ENCODE data around the gene LAMTOR4.
"Not testable (repeated sequence)": the region's sequence is repeated elsewhere in the genome, so short reads cannot be mapped to it uniquely, and the experiment has no call there.

Gene LAMTOR4

GRCh38 chr7:100195222-100195621, 46.5 kb downstream of the LAMTOR4 start:
- peaks cover 8% of the 10 kb centered on the region for H3K4me1 Mint-ChIP-seq
- no peaks in the 10 kb centered on the region for H3K36me3 Mint-ChIP-seq (ENCODE audit: low read depth)
- no peaks in the 10 kb centered on the region for H3K9me3 Mint-ChIP-seq
- TF ChIP-seq, protein P1, sequence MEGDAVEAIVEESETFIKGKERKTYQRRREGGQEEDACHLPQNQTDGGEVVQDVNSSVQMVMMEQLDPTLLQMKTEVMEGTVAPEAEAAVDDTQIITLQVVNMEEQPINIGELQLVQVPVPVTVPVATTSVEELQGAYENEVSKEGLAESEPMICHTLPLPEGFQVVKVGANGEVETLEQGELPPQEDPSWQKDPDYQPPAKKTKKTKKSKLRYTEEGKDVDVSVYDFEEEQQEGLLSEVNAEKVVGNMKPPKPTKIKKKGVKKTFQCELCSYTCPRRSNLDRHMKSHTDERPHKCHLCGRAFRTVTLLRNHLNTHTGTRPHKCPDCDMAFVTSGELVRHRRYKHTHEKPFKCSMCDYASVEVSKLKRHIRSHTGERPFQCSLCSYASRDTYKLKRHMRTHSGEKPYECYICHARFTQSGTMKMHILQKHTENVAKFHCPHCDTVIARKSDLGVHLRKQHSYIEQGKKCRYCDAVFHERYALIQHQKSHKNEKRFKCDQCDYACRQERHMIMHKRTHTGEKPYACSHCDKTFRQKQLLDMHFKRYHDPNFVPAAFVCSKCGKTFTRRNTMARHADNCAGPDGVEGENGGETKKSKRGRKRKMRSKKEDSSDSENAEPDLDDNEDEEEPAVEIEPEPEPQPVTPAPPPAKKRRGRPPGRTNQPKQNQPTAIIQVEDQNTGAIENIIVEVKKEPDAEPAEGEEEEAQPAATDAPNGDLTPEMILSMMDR (IDR thresholded peaks at IDR 0.05): no peak
- DNase-seq: no peak
- H3K27ac Mint-ChIP-seq: no peak overlapping the region
- peaks cover 28% of the 10 kb centered on the region for H3K27me3 Mint-ChIP-seq (ENCODE audit: low read depth, poor library complexity)
- no peak overlapping the region for H3K4me3 Mint-ChIP-seq

DNA sequence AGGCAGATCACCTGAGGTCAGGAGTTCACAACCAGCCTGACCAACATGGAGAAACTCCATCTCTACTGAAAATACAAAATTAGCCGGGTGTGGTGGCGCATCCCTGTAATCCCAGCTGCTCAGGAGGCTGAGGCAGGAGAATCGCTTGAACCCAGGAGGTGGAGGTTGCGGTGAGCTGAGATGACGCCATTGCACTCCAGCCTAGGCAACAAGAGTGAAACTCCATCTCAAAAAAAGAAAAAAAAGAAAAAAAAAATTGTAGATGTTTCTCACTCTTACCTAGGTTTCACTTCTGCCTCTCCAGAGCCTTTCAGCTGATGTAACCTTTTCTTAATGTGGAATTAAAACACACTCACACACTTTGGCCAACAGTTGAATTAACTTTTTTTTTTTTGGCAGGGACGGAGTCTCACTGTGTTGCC, 47.2 kb downstream of the LAMTOR4 start:
- DNase-seq; H3K36me3 Mint-ChIP-seq (ENCODE audit: low read depth); H3K27ac Mint-ChIP-seq; H3K4me3 Mint-ChIP-seq; H3K9me3 Mint-ChIP-seq: not testable (repeated sequence)
- Mint-ChIP-seq H3K27me3 (ENCODE audit: low read depth, poor library complexity) (peaks cover 32% of the 10 kb centered on the region), H3K4me1 (peaks cover 15% of the 10 kb centered on the region)

GRCh38 chr7:100198266-100198665, 49.5 kb downstream of the LAMTOR4 start:
- Mint-ChIP-seq H3K27me3 (ENCODE audit: low read depth, poor library complexity) (peaks cover 47% of the 10 kb centered on the region), H3K36me3 (ENCODE audit: low read depth) (no peaks in the 10 kb centered on the region), H3K27ac (no peak overlapping the region), H3K4me3 (no peak overlapping the region), H3K4me1 (peaks cover 19% of the 10 kb centered on the region), H3K9me3 (no peaks in the 10 kb centered on the region)
- TF ChIP-seq, protein P1 (IDR thresholded peaks at IDR 0.05): no peak
- DNase-seq: no peak

DNA sequence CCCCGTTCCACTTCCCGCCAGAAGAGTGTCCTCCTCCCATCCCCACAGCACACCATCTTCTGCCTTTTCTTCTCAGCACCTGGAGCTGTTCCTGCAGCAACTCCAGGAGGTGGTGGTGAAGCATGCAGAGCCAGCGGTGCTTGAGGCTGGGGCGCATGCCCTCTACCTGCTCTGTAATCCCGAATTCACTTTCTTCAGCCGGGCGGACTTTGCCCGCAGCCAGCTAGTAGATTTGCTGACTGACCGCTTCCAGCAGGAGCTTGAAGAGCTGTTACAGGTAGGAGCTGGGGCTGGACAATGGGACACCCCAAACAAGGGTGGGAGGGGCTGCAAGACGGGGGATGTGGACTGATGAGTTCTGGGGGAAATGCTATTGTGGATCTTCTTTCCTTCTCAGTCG, 52.0 kb downstream of the LAMTOR4 start:
- no peak for DNase-seq
- TF ChIP-seq, protein P1 (IDR thresholded peaks at IDR 0.05): no peak
- peak overlapping the region; percentile 28 for H3K27ac Mint-ChIP-seq
- peaks cover 55% of the 10 kb centered on the region for H3K27me3 Mint-ChIP-seq (ENCODE audit: low read depth, poor library complexity)
- no peaks in the 10 kb centered on the region for H3K36me3 Mint-ChIP-seq (ENCODE audit: low read depth)
- H3K4me3 Mint-ChIP-seq: no peak overlapping the region
- H3K4me1 Mint-ChIP-seq: peaks cover 19% of the 10 kb centered on the region
- no peaks in the 10 kb centered on the region for H3K9me3 Mint-ChIP-seq
